Measurements from ENCODE around the gene DXO. TPM values are rescaled to one million over a fixed set of nuclear protein-coding genes. Genes with fewer than 3 reads are reported as not detected.
A peak's percentile ranks its signal among the peaks of the same experiment; 100 is the strongest.
"Not testable (repeated sequence)": the region's sequence is repeated elsewhere in the genome, so short reads cannot be mapped to it uniquely, and the experiment has no call there.

The DXO gene
- total RNA-seq (10 to 100 TPM; 20.2 to 20.5 TPM), polyA plus RNA-seq (10 to 100 TPM in 1 of 2 donors, 1 to 10 TPM in 1; 5.1 to 41.7 TPM)
- long read RNA-seq, donor 1, transcript DXO-203 (6 exons, 1,533 nt), result minor isoform, 6 of 45 reads
- long read RNA-seq, donor 1, transcript DXO-201 (7 exons, 1,628 nt), result major isoform, 19 of 45 reads
- long read RNA-seq, donor 1, partial matches to known transcripts, result 1 of 45 reads
- long read RNA-seq, donor 1, other reads (novel, unspliced or antisense), result 17 of 45 reads
- long read RNA-seq, donor 2, partial matches to known transcripts, result 1 of 11 reads
- long read RNA-seq, donor 2, other reads (novel, unspliced or antisense), result 5 of 11 reads

DNA sequence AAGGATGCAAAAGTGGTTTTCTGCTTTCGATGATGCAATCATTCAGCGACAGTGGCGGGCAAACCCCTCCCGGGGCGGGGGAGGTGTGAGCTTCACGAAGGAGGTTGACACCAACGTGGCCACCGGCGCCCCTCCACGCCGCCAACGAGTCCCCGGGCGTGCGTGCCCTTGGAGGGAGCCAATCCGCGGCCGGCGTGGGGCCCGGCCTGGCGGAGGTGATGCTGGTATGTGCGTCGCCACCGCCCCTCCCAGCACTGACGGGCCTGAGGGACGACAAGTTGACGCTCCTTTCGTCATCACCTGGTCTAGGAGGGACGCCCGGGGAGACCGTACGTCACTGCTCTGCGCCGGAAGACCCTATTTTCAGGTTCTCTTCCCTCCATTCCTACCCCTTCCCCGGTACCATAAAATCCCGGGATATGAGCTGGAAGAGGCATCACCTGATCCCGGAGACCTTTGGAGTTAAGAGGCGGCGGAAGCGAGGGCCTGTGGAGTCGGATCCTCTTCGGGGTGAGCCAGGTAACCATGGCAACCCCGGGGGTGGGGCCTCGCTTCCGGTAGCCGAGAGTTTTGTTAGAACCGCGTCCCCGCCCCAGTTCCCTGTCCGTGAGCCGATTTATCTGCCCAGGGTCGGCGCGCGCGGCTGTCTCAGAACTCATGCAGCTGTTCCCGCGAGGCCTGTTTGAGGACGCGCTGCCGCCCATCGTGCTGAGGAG lies at the start of gene DXO:
DXO (minus strand) TSS at position 146 of the 716 bp plus-strand sequence. CDS start 463 bp downstream, outside the sequence.
- ATAC-seq (ENCODE audit: low FRiP score) (peak; percentile 96), DNase-seq (peak; percentile 98)
- Histone ChIP-seq H3K4me1 (ENCODE audit: control insufficient read depth in 1 of 2, insufficient read depth in 2 of 2, low read length in 2 of 2) (no peaks in the 10 kb centered on the region), H3K27ac (ENCODE audit: low read depth in 1 of 2, low read length in 2 of 2) (peak within 1 kb of the TSS; percentile 83 to 85), H3K9me3 (ENCODE audit: control insufficient read depth, low read length) (no peaks in the 10 kb centered on the region), H3K27me3 (ENCODE audit: control insufficient read depth in 1 of 2, insufficient read depth in 2 of 2, low read length in 1 of 2) (no peaks in the 10 kb centered on the region), H3K36me3 (ENCODE audit: control insufficient read depth in 1 of 2, insufficient read depth in 2 of 2, low read length in 1 of 2) (peaks cover 0 to 9% of the 10 kb centered on the region in 2 donors), H3K4me3 (ENCODE audit: low read length in 2 of 2) (peak within 1 kb of the TSS; percentile 40 to 70)
- intact Hi-C loops (cut with DNase I), result loop anchor here in 1 of 2 donors (1.0 to 10.0 kb wide), 2 partner anchors 13 to 203 kb away; partner anchors contain the start of genes AGPAT1, RNF5 and SKIC2
- 0% methylated on average over 62 of the region's 62 CpGs for WGBS, 2 donors

DNA sequence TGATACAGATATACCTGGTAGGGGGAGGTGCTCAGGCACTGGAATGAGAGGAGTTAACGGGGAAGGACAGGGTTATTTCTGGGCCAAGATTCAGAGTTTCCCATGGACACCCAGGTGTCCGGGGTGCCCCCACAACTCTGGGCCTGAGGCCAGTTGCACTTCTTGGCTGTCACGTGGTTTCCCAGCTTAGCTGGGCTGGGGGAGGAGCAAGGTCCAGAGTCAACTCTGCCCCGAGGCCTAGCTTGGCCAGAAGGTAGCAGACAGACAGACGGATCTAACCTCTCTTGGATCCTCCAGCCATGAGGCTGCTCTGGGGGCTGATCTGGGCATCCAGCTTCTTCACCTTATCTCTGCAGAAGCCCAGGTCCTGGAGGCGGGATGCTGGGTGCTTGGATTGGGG lies 42.6 kb upstream of the DXO start, which contains the start of gene C4B:
C4B (plus strand) TSS at position 249 of the 400 bp plus-strand sequence; CDS start at position 300, 51 bp downstream.
- H3K9me3 ChIP-seq (ENCODE audit: control insufficient read depth, low read length); H3K36me3 ChIP-seq (ENCODE audit: control insufficient read depth in 1 of 2, insufficient read depth in 2 of 2, low read length in 1 of 2); H3K27ac ChIP-seq (ENCODE audit: low read depth in 1 of 2, low read length in 2 of 2); intact Hi-C loops (cut with DNase I); H3K27me3 ChIP-seq (ENCODE audit: control insufficient read depth in 1 of 2, insufficient read depth in 2 of 2, low read length in 1 of 2); DNase-seq; H3K4me1 ChIP-seq (ENCODE audit: control insufficient read depth in 1 of 2, insufficient read depth in 2 of 2, low read length in 2 of 2); H3K4me3 ChIP-seq (ENCODE audit: low read length in 2 of 2): not testable (repeated sequence)
- ATAC-seq (ENCODE audit: low FRiP score), result peak; percentile 23
- no CpG with 5 or more reads among the region's 6 CpGs for whole genome bisulfite sequencing, 2 donors

DNA sequence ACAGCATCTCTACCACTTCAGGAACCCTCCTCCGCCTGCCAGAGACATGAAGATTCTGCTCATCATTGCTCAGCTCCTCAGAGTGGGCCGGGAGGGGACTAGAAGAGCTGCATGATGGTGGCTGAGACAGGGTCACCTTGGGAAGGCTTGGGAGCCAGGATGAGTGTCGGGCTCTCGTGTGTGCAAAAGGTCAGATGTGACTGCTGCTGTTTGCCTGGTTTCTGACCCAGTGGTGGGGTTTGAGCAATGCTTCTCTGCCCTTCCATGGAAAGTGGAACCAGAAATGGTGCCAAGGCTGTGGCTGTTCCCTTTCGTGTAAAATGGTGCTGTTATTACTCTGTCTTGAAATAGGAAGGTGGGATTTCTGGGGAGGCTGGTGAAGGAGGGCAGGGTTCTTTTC lies 41.8 kb upstream of the DXO start:
- H3K4me1 ChIP-seq (ENCODE audit: control insufficient read depth in 1 of 2, insufficient read depth in 2 of 2, low read length in 2 of 2); H3K27me3 ChIP-seq (ENCODE audit: control insufficient read depth in 1 of 2, insufficient read depth in 2 of 2, low read length in 1 of 2); H3K4me3 ChIP-seq (ENCODE audit: low read length in 2 of 2); DNase-seq; intact Hi-C loops (cut with DNase I); ATAC-seq (ENCODE audit: low FRiP score); H3K36me3 ChIP-seq (ENCODE audit: control insufficient read depth in 1 of 2, insufficient read depth in 2 of 2, low read length in 1 of 2); H3K9me3 ChIP-seq (ENCODE audit: control insufficient read depth, low read length); H3K27ac ChIP-seq (ENCODE audit: low read depth in 1 of 2, low read length in 2 of 2): not testable (repeated sequence)
- WGBS, 2 donors, result no CpG with 5 or more reads among the region's 5 CpGs

DNA sequence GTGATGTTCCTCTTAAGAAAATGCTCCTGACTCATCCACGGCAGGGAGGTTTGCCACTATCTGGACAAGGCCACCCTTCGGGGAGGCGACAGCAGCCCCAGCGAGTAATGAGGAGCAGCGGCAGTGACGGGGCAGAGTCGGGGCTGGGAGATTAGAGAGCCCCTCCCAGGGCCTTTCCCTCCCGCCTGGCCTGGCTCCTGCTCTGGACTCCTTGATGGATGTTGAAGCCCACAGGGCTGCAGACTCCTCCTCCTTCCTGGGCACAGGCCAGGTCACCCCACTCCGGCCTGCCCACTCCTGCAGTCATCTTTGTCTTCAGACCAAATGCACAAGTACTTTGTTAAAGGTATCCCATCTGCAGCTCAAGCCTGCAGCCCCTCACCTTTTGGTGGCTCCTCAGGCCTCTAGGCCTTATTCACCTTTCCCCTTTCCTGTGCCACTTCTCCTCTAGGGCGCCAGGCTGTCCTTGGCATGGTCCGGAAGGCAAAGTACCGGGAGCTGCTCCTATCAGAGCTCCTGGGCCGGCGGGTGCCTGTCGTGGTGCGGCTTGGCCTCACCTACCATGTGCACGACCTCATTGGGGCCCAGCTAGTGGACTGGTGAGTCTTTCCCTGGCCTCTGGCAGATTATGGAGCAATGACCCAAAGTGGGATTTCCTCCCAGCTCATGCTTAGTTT lies 41.1 kb upstream of the DXO start:
- ATAC-seq (ENCODE audit: low FRiP score); H3K36me3 ChIP-seq (ENCODE audit: control insufficient read depth in 1 of 2, insufficient read depth in 2 of 2, low read length in 1 of 2); intact Hi-C loops (cut with DNase I); H3K4me3 ChIP-seq (ENCODE audit: low read length in 2 of 2); H3K4me1 ChIP-seq (ENCODE audit: control insufficient read depth in 1 of 2, insufficient read depth in 2 of 2, low read length in 2 of 2); H3K27me3 ChIP-seq (ENCODE audit: control insufficient read depth in 1 of 2, insufficient read depth in 2 of 2, low read length in 1 of 2); H3K9me3 ChIP-seq (ENCODE audit: control insufficient read depth, low read length); H3K27ac ChIP-seq (ENCODE audit: low read depth in 1 of 2, low read length in 2 of 2): not testable (repeated sequence)
- peak; percentile 50 to 79 for DNase-seq
- 84 to 87% methylated on average over 16 to 17 of the region's 17 CpGs for WGBS, 2 donors

DNA sequence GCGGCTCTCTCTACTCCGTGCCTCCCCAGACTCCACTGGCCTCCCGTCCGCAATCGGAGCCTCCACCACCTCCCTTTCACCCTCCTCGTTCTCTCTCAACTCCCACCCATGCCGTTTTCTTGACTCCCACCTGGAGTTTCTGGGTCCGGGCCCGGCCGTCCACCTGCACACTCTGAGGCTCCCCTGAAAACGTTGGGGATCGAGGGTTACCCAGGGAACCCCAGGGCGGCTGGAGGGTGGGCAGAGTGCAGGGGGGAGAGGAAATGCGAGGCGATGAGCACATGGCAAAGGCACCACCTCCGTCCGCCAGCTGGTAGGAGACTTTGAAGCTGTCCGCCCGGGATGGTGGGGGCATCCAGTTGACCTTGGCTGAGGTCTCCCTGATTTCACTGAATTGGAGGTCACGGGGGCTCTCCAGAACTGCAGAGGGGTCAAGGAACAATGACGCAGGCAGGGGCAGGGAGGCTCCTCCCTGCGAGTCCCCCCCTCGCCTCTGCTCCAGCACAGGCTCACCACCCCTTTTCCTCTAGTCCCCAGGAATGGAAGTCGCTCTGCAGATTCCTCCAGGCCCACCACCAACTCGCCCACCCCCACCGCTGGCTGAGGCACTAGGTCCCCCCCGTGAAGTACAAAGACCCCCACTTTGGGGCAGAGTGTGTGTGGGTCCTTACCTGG lies 39.1 kb upstream of the DXO start:
- H3K36me3 ChIP-seq (ENCODE audit: control insufficient read depth in 1 of 2, insufficient read depth in 2 of 2, low read length in 1 of 2); H3K27me3 ChIP-seq (ENCODE audit: control insufficient read depth in 1 of 2, insufficient read depth in 2 of 2, low read length in 1 of 2); H3K4me3 ChIP-seq (ENCODE audit: low read length in 2 of 2); ATAC-seq (ENCODE audit: low FRiP score); H3K27ac ChIP-seq (ENCODE audit: low read depth in 1 of 2, low read length in 2 of 2); intact Hi-C loops (cut with DNase I); H3K4me1 ChIP-seq (ENCODE audit: control insufficient read depth in 1 of 2, insufficient read depth in 2 of 2, low read length in 2 of 2); H3K9me3 ChIP-seq (ENCODE audit: control insufficient read depth, low read length): not testable (repeated sequence)
- DNase-seq, result peak in 1 of 2 donors; percentile 21
- WGBS, 2 donors, result 75 to 83% methylated on average over 12 to 19 of the region's 27 CpGs

DNA sequence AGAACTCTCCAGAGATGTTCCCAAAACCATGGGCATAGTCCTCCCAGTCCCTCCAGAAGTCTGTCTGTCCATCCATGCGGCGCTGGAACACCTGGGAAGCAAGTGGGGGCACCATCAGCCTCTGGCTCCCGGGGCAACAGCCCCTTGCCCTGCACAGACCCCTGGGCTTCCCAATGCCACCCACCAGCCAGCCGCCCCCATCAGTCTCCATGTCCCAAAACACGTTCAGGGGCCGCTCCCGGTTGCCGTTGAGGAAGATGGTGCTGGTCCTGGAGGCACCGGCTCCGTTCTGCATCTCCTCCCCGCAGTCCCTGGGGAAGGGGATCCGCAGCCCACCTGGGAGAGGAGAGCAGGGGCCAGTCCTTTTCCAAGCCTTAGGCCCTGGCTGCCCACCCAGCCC lies 37.6 kb upstream of the DXO start:
- H3K36me3 ChIP-seq (ENCODE audit: control insufficient read depth in 1 of 2, insufficient read depth in 2 of 2, low read length in 1 of 2); intact Hi-C loops (cut with DNase I); ATAC-seq (ENCODE audit: low FRiP score); H3K4me3 ChIP-seq (ENCODE audit: low read length in 2 of 2); H3K27me3 ChIP-seq (ENCODE audit: control insufficient read depth in 1 of 2, insufficient read depth in 2 of 2, low read length in 1 of 2); H3K9me3 ChIP-seq (ENCODE audit: control insufficient read depth, low read length); H3K27ac ChIP-seq (ENCODE audit: low read depth in 1 of 2, low read length in 2 of 2); H3K4me1 ChIP-seq (ENCODE audit: control insufficient read depth in 1 of 2, insufficient read depth in 2 of 2, low read length in 2 of 2): not testable (repeated sequence)
- 60 to 83% methylated on average over 4 to 12 of the region's 12 CpGs for WGBS, 2 donors
- peak in 1 of 2 donors; percentile 55 for DNase-seq

DNA sequence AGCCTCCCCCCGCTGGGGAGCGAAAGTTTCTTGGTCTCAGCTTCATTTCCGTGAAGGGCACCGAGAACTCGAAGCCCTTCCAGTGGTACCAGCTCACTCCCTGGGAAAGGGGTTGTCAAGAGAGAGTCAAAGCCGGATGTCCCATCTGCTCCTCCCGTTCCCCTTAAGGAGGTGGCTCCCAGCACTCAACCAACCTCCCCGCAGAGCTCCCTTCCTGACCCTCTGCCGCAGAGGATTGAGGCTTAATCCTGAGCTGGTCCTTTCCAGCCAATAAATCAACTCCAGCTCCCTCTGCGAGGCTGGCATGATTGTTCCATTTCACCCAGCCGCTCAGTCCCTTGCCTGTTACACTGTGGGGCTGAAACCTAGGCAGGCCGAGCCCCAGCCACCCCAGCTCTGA lies 36.7 kb upstream of the DXO start:
- H3K36me3 ChIP-seq (ENCODE audit: control insufficient read depth in 1 of 2, insufficient read depth in 2 of 2, low read length in 1 of 2); H3K27me3 ChIP-seq (ENCODE audit: control insufficient read depth in 1 of 2, insufficient read depth in 2 of 2, low read length in 1 of 2); ATAC-seq (ENCODE audit: low FRiP score); intact Hi-C loops (cut with DNase I); H3K4me1 ChIP-seq (ENCODE audit: control insufficient read depth in 1 of 2, insufficient read depth in 2 of 2, low read length in 2 of 2); H3K27ac ChIP-seq (ENCODE audit: low read depth in 1 of 2, low read length in 2 of 2); H3K4me3 ChIP-seq (ENCODE audit: low read length in 2 of 2); H3K9me3 ChIP-seq (ENCODE audit: control insufficient read depth, low read length): not testable (repeated sequence)
- WGBS, 2 donors, result 25 to 54% methylated on average over 5 to 7 of the region's 12 CpGs
- DNase-seq, result peak; percentile 29 to 40

DNA sequence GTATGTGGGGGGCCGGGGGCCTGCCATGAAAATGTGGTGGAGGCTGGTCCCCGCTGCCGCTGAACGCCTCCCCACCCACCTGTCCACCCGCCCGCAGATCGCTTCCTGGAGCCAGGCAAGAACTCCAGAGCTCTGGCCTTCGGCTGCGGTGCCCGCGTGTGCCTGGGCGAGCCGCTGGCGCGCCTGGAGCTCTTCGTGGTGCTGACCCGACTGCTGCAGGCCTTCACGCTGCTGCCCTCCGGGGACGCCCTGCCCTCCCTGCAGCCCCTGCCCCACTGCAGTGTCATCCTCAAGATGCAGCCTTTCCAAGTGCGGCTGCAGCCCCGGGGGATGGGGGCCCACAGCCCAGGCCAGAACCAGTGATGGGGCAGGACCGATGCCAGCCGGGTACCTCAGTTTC lies 36.1 kb upstream of the DXO start:
- intact Hi-C loops (cut with DNase I); ATAC-seq (ENCODE audit: low FRiP score); H3K27ac ChIP-seq (ENCODE audit: low read depth in 1 of 2, low read length in 2 of 2); DNase-seq; H3K36me3 ChIP-seq (ENCODE audit: control insufficient read depth in 1 of 2, insufficient read depth in 2 of 2, low read length in 1 of 2); H3K9me3 ChIP-seq (ENCODE audit: control insufficient read depth, low read length); H3K4me3 ChIP-seq (ENCODE audit: low read length in 2 of 2); H3K4me1 ChIP-seq (ENCODE audit: control insufficient read depth in 1 of 2, insufficient read depth in 2 of 2, low read length in 2 of 2); H3K27me3 ChIP-seq (ENCODE audit: control insufficient read depth in 1 of 2, insufficient read depth in 2 of 2, low read length in 1 of 2): not testable (repeated sequence)
- no CpG with 5 or more reads among the region's 24 CpGs for WGBS, 2 donors

Measured in aorta (tissue), 5 donors.